ENCODE measurements around the gene FMN1.

DNA sequence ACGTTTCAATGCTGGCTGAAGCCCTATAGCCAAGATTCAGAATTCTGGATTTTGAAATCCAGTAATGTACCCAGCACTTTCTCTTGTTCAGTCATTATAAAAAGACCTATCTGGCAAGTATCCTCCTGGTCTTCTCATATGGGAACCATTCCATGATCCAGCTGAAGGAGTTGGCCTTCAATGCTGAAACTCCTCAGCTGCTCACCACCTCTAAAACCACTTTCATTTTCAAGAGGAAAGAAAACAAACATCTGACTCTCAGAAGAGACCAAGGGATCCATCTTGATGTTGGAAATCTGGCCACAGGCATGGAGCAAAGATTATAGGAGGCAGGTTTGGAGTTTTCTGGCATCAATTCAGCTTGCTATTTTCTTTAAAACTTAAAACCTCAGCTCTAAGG, 235.4 kb downstream of the FMN1 start:
- no peak for TF ChIP-seq CTCF (IDR thresholded peaks at IDR 0.05)
- TF ChIP-seq POLR2A (IDR thresholded peaks at IDR 0.05) = no peak

Measured in testis (tissue), 2 donors.